ENCODE results near the gene PPFIA1.

Gene PPFIA1

DNA sequence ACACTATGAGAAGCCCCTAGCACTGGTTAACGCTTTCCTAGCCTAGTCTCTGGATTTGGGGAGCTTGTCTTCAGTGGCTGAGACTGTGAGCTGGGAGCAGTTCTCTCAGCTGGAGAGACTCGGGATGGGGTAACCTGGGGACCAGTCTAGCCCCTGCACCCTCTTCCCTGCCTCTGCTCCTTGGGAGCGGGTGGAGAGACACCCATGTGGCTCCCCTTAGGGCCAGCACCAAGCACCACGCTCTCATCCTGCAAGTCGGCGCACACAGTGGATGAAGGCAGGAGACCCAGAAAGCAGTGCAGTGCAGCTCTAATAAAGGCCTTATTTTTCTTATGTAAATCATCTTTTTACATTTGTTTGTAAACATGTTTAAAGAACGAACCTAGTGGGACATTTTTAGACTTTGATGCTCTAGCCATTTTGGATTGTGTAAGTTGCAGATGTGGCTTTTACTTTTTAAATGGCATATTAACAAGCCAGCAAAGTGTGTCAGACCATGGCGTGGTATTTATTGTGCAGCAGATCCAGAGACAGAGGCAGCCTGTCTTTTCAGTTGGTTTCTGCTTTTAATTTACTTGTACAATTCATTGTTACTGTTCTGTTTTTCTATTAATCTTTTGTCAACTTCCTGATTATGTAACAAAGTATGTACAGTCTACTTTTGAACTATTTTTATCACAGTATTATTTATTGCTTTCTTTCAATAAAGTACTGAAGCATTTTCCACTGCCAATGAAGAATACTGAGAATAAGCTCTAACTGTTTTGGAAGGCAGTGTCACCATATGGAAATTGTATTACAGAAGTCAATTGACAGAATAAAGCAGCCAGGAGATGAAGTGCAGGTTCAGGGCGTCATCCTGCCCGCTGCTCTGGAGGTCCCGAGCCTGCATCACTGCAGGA is 113.4 kb downstream of the PPFIA1 start:
- H3K9me3 ChIP-seq (ENCODE audit: insufficient read depth, low read length), result no peaks in the 10 kb centered on the region
- 0 out of 2 replicates have a peak, but pooled peaks cover 10% of the 10 kb centered on the region for H3K79me2 ChIP-seq (ENCODE audit: insufficient read depth, low read length)
- no peak overlapping the region; the same call in 1 of the 2 replicates for H3K27ac ChIP-seq (ENCODE audit: low read depth, low read length)
- no peak overlapping the region for H3K9ac ChIP-seq (ENCODE audit: low read length)
- peaks cover 13% of the 10 kb centered on the region for H3F3A ChIP-seq (ENCODE audit: insufficient read depth)
- no peaks in the 10 kb centered on the region for H4K20me1 ChIP-seq (ENCODE audit: low read depth, low read length)
- no peaks in the 10 kb centered on the region for H3K9me2 ChIP-seq (replicated peaks; ENCODE audit: insufficient read depth, low read length)
- TF ChIP-seq, protein P1, sequence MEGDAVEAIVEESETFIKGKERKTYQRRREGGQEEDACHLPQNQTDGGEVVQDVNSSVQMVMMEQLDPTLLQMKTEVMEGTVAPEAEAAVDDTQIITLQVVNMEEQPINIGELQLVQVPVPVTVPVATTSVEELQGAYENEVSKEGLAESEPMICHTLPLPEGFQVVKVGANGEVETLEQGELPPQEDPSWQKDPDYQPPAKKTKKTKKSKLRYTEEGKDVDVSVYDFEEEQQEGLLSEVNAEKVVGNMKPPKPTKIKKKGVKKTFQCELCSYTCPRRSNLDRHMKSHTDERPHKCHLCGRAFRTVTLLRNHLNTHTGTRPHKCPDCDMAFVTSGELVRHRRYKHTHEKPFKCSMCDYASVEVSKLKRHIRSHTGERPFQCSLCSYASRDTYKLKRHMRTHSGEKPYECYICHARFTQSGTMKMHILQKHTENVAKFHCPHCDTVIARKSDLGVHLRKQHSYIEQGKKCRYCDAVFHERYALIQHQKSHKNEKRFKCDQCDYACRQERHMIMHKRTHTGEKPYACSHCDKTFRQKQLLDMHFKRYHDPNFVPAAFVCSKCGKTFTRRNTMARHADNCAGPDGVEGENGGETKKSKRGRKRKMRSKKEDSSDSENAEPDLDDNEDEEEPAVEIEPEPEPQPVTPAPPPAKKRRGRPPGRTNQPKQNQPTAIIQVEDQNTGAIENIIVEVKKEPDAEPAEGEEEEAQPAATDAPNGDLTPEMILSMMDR (IDR thresholded peaks at IDR 0.05; ENCODE audit: insufficient read depth, low read length, poor library complexity, severe bottlenecking), result no peak
- no peak for TF ChIP-seq EZH2phosphoT487 (conservative IDR thresholded peaks at IDR 0.05; ENCODE audit: low read length)
- H3K4me2 ChIP-seq (ENCODE audit: low read depth, low read length, poor library complexity, severe bottlenecking), result no peak overlapping the region
- no peak overlapping the region for H2AFZ ChIP-seq (ENCODE audit: low read depth, low read length, severe bottlenecking)
- H3K4me3 ChIP-seq (ENCODE audit: insufficient read depth, low read length, poor library complexity, severe bottlenecking), result no peak overlapping the region
- H3K27me3 ChIP-seq (ENCODE audit: low read length), result no peaks in the 10 kb centered on the region
- H3K36me3 ChIP-seq (ENCODE audit: low read length), result peaks cover 12% of the 10 kb centered on the region; the same call in 1 of the 2 replicates

DNA sequence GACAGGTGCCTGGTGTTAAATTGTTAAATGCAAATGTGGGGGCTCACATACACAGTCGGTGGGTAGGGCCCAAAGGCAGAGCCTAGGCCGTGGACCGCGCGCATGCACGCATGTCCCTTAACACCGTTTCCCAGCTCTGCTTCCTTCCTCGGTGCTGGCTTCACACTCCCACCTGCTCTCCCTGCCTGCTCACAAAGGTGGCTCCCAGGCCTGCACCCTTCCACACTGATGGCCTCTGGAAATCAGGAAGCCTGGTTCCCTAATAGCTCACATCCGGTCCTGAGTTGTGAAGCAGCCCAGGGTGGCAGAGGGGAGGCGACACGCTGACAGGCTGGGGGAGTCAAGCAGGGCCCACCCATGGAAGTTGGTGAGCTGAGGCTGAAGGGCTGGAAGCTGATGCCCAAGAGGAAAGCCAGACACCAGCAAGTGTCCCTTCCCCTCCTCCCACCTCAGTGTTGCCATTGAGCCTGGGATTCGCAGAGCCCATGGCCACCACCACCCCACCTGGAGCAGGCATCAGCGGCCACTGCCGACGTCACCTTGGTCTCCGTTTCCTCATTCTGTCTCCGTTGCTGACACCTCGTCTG is 114.2 kb downstream of the PPFIA1 start:
- Histone ChIP-seq H3K9me2 (replicated peaks; ENCODE audit: insufficient read depth, low read length) (no peaks in the 10 kb centered on the region), H4K20me1 (ENCODE audit: low read depth, low read length) (no peaks in the 10 kb centered on the region), H3K27ac (ENCODE audit: low read depth, low read length) (no peak overlapping the region), H3K4me2 (ENCODE audit: low read depth, low read length, poor library complexity, severe bottlenecking) (no peak overlapping the region), H3K4me3 (ENCODE audit: insufficient read depth, low read length, poor library complexity, severe bottlenecking) (no peak overlapping the region), H3K27me3 (ENCODE audit: low read length) (no peaks in the 10 kb centered on the region), H3K36me3 (ENCODE audit: low read length) (peaks cover 10% of the 10 kb centered on the region; the same call in 1 of the 2 replicates), H3K9me3 (ENCODE audit: insufficient read depth, low read length) (no peaks in the 10 kb centered on the region), H3F3A (ENCODE audit: insufficient read depth) (peaks cover 13% of the 10 kb centered on the region), H2AFZ (ENCODE audit: low read depth, low read length, severe bottlenecking) (no peak overlapping the region), H3K79me2 (ENCODE audit: insufficient read depth, low read length) (0 out of 2 replicates have a peak, but pooled peaks cover 10% of the 10 kb centered on the region), H3K9ac (ENCODE audit: low read length) (no peak overlapping the region)
- no peak for TF ChIP-seq EZH2phosphoT487 (conservative IDR thresholded peaks at IDR 0.05; ENCODE audit: low read length)
- TF ChIP-seq, protein P1 (IDR thresholded peaks at IDR 0.05; ENCODE audit: insufficient read depth, low read length, poor library complexity, severe bottlenecking), result no peak

DNA sequence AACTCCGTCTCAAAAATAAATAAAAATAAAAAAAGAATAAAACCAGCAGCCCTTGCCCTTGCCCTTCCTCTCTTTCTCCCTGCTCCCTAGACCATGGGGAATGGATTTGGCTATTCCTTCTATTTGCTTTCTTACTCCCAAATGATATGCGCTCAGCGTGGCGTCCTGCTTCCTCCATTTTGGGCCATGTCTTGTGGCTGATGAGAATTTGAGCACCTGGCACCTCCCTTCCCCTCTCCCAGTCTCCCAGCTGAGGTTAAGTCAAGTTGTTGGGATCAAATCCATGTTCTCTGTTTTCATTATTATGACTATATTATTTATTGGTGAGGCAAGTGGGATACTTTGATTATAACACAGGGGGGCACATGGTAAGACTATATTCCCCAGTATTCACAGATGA is 117.1 kb downstream of the PPFIA1 start:
- peaks cover 6% of the 10 kb centered on the region; the same call in 1 of the 2 replicates for H3K36me3 ChIP-seq (ENCODE audit: low read length)

More for the DNA sequence above, 117.1 kb downstream of the PPFIA1 start:
- no peak overlapping the region for H3K4me3 ChIP-seq (ENCODE audit: insufficient read depth, low read length, poor library complexity, severe bottlenecking)
- no peaks in the 10 kb centered on the region for H4K20me1 ChIP-seq (ENCODE audit: low read depth, low read length)
- peaks cover 13% of the 10 kb centered on the region for H3F3A ChIP-seq (ENCODE audit: insufficient read depth)
- H3K27me3 ChIP-seq (ENCODE audit: low read length), result no peaks in the 10 kb centered on the region
- no peak overlapping the region for H3K9ac ChIP-seq (ENCODE audit: low read length)
- H3K4me2 ChIP-seq (ENCODE audit: low read depth, low read length, poor library complexity, severe bottlenecking), result no peak overlapping the region
- no peak overlapping the region for H2AFZ ChIP-seq (ENCODE audit: low read depth, low read length, severe bottlenecking)
- no peaks in the 10 kb centered on the region for H3K9me3 ChIP-seq (ENCODE audit: insufficient read depth, low read length)
- TF ChIP-seq EZH2phosphoT487 (conservative IDR thresholded peaks at IDR 0.05; ENCODE audit: low read length), result no peak
- TF ChIP-seq, protein P1 (IDR thresholded peaks at IDR 0.05; ENCODE audit: insufficient read depth, low read length, poor library complexity, severe bottlenecking), result no peak
- no peaks in the 10 kb centered on the region for H3K9me2 ChIP-seq (replicated peaks; ENCODE audit: insufficient read depth, low read length)
- no peak overlapping the region for H3K27ac ChIP-seq (ENCODE audit: low read depth, low read length)
- H3K79me2 ChIP-seq (ENCODE audit: insufficient read depth, low read length), result peaks cover 21% of the 10 kb centered on the region; the same call in 1 of the 2 replicates
